Panc1 (cell line): ENCODE results near the gene BBS1.

Source experiments
- CTCF ChIP-seq: fragments of 450-650 bp; IDR thresholded peaks from 2 replicates; pipeline ENCODE4 v1.5.1; 2017; ENCODE audit warnings: mild to moderate bottlenecking
- POLR2AphosphoS5 ChIP-seq: IDR thresholded peaks from 2 replicates; pipeline ENCODE4 v1.6.1; 2012; ENCODE audit warnings: mild to moderate bottlenecking, low read depth, low read length, moderate library complexity
- REST ChIP-seq, 2 experiments: IDR thresholded peaks; 2 replicates each; pipeline ENCODE4 v1.6.1; 2011 to 2012; ENCODE audit warnings: low read depth in 2 of 2, control low read depth in 1 of 2, low read length in 1 of 2, mild to moderate bottlenecking in 1 of 2, moderate library complexity in 1 of 2; ENCODE audit not compliant: insufficient read depth in 1 of 2

DNA sequence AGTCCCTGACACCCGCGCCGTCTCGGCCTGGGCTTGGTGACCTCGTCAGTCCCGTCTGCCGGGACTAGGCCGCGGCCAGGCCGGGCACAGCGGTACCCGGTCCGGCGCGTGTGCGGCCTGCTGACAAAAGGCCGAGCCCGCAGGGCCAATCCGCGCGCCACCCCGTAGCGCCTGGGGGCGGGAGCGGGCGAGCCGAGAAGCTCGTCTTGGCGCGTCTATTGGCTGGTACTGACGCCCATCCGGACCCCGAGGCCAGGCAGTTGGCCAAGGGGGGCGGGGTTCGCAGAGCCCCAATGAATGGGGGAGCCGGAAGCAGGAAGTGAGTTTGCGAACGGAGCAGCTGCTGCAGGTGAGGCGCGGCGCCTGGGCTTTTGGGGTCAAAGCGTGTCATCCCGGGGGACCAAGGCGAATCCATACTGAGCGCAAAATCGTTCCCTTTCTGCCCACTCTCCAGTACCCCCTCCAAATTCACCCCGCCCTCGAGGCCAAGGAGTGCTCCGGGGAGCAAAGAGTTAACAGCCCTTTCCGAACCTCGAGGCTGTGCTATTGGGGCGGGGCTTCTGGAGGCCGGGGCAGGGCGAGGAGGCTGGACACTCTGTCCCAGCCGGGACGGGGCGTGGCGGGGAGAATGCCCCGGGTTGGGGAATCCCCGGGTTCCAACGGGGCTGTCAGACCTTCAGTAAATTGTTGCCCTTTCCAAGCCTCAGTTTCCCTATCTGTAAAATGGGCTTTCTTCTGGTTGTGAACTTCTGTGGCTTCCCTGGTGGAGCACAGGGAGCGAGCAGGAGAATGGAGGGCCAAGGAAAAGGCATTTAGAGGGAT lies 30.1 kb upstream of the BBS1 start, which contains the start of gene DPP3:
- TF ChIP-seq CTCF (no peak), POLR2AphosphoS5 (peak; percentile 95), REST (IDR thresholded peaks at IDR 0.05; ENCODE audit: insufficient read depth in 1 of 2, low read depth in 2 of 2, low read length in 1 of 2) (peak in 1 of 2 experiments; percentile 47; a peak in 2 of 4 replicates)
